HepG2 (cell line): ENCODE measurements around the gene KRTAP12-3.

Experiments
- JUNB ChIP-seq: sonication (generic); formaldehyde crosslinking; IDR thresholded peaks from 2 replicates; pipeline ENCODE4 v1.8.0; 2022; ENCODE audit warnings: missing genetic modification reagents, mild to moderate bottlenecking, borderline replicate concordance
- JUND ChIP-seq: sonication (generic); formaldehyde crosslinking; IDR thresholded peaks from 2 replicates; pipeline ENCODE4 v1.8.0; 2022; ENCODE audit warnings: mild to moderate bottlenecking, missing genetic modification reagents
- ZFP1 ChIP-seq: IDR thresholded peaks from 2 replicates; pipeline ENCODE4 v1.6.1; 2016
- ZNF547 ChIP-seq: sonication (generic); formaldehyde crosslinking; IDR thresholded peaks from 2 replicates; pipeline ENCODE4 v1.5.1; 2020; ENCODE audit warnings: mild to moderate bottlenecking, missing genetic modification reagents
- TF ChIP-seq, protein P1 (sequence below): sonication (generic); formaldehyde crosslinking; conservative IDR thresholded peaks from 2 replicates; pipeline ENCODE4 v1.8.0; 2022; ENCODE audit warnings: mild to moderate bottlenecking, moderate library complexity, missing genetic modification reagents

DNA sequence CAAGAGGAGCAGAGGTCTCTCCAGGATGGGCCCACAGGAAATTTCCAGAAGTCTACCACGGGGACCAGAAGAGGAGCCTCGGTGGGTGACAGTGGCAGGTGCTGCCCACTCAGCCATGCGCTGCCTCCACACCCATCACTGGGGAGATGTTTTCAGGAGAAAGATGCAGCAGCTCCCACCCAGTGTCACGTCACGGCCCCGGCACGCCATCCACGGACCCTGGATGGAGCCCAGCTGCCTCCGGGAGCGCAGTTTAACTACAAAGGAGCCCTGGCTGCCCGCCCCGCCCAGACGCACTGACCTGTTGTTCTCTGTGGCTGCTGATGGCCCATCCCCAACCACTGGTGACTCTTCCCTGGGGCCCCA, 46.9 kb downstream of the KRTAP12-3 start:
- no peak for TF ChIP-seq ZFP1
- no peak for TF ChIP-seq JUNB
- no peak for TF ChIP-seq ZNF547 (CRISPR knock-in tag)
- TF ChIP-seq JUND, result no peak
- TF ChIP-seq, protein P1, sequence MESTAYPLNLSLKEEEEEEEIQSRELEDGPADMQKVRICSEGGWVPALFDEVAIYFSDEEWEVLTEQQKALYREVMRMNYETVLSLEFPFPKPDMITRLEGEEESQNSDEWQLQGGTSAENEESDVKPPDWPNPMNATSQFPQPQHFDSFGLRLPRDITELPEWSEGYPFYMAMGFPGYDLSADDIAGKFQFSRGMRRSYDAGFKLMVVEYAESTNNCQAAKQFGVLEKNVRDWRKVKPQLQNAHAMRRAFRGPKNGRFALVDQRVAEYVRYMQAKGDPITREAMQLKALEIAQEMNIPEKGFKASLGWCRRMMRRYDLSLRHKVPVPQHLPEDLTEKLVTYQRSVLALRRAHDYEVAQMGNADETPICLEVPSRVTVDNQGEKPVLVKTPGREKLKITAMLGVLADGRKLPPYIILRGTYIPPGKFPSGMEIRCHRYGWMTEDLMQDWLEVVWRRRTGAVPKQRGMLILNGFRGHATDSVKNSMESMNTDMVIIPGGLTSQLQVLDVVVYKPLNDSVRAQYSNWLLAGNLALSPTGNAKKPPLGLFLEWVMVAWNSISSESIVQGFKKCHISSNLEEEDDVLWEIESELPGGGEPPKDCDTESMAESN (CRISPR knock-in tag), result no peak
